ENCODE measurements around the gene SMC3.

The SMC3 gene

GRCh38 chr10:110569736-110570135 is 2.2 kb downstream of the SMC3 start:
- no peak for ATAC-seq
- TF ChIP-seq ZNF8 (CRISPR knock-in tag; IDR thresholded peaks at IDR 0.05), result no peak

DNA sequence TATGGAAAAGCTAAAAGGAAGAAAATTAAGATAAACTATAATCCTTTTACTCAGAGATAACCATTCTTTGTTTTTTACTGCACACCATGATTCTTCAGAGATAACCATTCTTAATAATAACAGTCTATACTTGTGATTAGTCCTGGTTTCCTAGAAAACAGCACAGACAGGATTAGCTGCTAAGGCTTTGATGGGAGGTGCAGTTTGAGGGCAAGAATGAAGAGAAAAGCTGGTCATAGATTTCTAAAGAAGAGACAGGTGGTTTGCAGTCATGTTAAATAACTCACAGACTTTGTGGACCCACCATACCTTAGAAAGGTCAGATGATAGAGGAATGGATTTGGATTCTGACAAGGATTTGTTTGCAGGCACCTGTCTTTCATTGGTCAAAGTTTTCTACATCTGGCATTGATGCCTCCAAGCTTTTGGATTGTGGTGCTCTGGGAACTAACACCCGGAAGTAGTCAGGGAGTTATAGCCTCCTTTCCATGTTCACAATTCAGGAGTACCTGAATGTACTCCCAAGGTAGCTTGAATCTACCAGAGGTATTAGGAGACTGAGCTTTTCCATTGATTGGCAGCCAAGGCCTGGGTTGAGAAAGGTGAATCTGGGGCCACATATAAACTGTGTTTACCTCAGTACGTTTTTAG is 3.7 kb downstream of the SMC3 start:
- no peak for TF ChIP-seq CSRNP3 (CRISPR knock-in tag; IDR thresholded peaks at IDR 0.05)
- ATAC-seq, result no peak

DNA sequence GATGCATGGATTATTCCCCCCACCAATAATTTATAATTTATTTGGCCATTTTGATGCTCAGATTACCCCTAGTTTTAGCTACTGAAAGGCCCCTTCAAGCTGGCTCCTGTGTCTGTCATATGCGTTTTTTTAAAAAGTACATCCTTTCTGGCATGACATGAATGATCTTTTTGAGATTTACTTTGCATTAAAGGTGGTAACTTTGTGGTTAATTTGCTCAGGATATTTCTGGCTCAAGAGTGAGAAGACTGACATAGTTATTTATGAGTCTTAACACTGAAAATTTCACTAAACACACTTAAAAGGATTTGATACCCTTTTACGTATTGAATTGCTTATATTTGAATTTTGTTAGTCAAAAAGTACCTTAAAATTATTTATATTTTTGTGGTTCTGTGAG is 5.4 kb downstream of the SMC3 start:
- TF ChIP-seq, protein P1, sequence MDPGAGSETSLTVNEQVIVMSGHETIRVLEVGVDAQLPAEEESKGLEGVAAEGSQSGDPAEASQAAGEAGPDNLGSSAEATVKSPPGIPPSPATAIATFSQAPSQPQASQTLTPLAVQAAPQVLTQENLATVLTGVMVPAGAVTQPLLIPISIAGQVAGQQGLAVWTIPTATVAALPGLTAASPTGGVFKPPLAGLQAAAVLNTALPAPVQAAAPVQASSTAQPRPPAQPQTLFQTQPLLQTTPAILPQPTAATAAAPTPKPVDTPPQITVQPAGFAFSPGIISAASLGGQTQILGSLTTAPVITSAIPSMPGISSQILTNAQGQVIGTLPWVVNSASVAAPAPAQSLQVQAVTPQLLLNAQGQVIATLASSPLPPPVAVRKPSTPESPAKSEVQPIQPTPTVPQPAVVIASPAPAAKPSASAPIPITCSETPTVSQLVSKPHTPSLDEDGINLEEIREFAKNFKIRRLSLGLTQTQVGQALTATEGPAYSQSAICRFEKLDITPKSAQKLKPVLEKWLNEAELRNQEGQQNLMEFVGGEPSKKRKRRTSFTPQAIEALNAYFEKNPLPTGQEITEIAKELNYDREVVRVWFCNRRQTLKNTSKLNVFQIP (CRISPR knock-in tag; IDR thresholded peaks at IDR 0.05; ENCODE audit: borderline replicate concordance, low read depth), result no peak
- no peak for ATAC-seq

- no peak; the same call in 1 of the 3 replicates for ATAC-seq
- TF ChIP-seq, protein P2, sequence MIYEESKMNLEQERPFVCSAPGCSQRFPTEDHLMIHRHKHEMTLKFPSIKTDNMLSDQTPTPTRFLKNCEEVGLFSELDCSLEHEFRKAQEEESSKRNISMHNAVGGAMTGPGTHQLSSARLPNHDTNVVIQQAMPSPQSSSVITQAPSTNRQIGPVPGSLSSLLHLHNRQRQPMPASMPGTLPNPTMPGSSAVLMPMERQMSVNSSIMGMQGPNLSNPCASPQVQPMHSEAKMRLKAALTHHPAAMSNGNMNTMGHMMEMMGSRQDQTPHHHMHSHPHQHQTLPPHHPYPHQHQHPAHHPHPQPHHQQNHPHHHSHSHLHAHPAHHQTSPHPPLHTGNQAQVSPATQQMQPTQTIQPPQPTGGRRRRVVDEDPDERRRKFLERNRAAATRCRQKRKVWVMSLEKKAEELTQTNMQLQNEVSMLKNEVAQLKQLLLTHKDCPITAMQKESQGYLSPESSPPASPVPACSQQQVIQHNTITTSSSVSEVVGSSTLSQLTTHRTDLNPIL (CRISPR knock-in tag; IDR thresholded peaks at IDR 0.05; ENCODE audit: low read depth), result no peak
These were observed 6.9 kb downstream of the SMC3 start for GRCh38 chr10:110574420-110574819.

GRCh38 chr10:110576220-110576619 is 8.7 kb downstream of the SMC3 start:
- no peak; the same call in 2 of the 3 replicates for ATAC-seq
- no peak for TF ChIP-seq PPARA (CRISPR knock-in tag; IDR thresholded peaks at IDR 0.05; ENCODE audit: borderline replicate concordance)
- TF ChIP-seq ZFP3 (CRISPR knock-in tag; IDR thresholded peaks at IDR 0.05), result no peak
- TF ChIP-seq ZNF70 (CRISPR knock-in tag; IDR thresholded peaks at IDR 0.05), result no peak

GRCh38 chr10:110577056-110577455 is 9.6 kb downstream of the SMC3 start:
- TF ChIP-seq ZFP30 (CRISPR knock-in tag; IDR thresholded peaks at IDR 0.05) (no peak), CSDC2 (CRISPR knock-in tag; IDR thresholded peaks at IDR 0.05) (no peak), TOX (CRISPR knock-in tag; IDR thresholded peaks at IDR 0.05; ENCODE audit: borderline replicate concordance) (no peak), ESRRG (CRISPR knock-in tag; IDR thresholded peaks at IDR 0.05) (no peak), ARNTL (CRISPR knock-in tag; IDR thresholded peaks at IDR 0.05; ENCODE audit: borderline replicate concordance, low read depth) (no peak), GLIS3 (CRISPR knock-in tag; IDR thresholded peaks at IDR 0.05) (no peak), OSR1 (CRISPR knock-in tag; IDR thresholded peaks at IDR 0.05) (no peak)
- no peak for ATAC-seq

- no peak for ATAC-seq
- no peak for TF ChIP-seq ZC3H10 (CRISPR knock-in tag; IDR thresholded peaks at IDR 0.05)
- no peak for TF ChIP-seq ISL1 (CRISPR knock-in tag; IDR thresholded peaks at IDR 0.05)
- no peak for TF ChIP-seq ZNF565 (CRISPR knock-in tag; conservative IDR thresholded peaks at IDR 0.05; ENCODE audit: low read depth)
- TF ChIP-seq TCF4 (CRISPR knock-in tag; IDR thresholded peaks at IDR 0.05; ENCODE audit: borderline replicate concordance), result no peak
- TF ChIP-seq, protein P1 (CRISPR knock-in tag; IDR thresholded peaks at IDR 0.05; ENCODE audit: borderline replicate concordance, low read depth), result no peak
- TF ChIP-seq, protein P2 (CRISPR knock-in tag; IDR thresholded peaks at IDR 0.05; ENCODE audit: low read depth), result no peak
- TF ChIP-seq BACH2 (CRISPR knock-in tag; IDR thresholded peaks at IDR 0.05; ENCODE audit: borderline replicate concordance), result no peak
- TF ChIP-seq RARB (CRISPR knock-in tag; IDR thresholded peaks at IDR 0.05), result no peak
- TF ChIP-seq ARNTL (CRISPR knock-in tag; IDR thresholded peaks at IDR 0.05; ENCODE audit: borderline replicate concordance, low read depth), result no peak
- TF ChIP-seq ZNF8 (CRISPR knock-in tag; IDR thresholded peaks at IDR 0.05), result no peak
- no peak for TF ChIP-seq CSRNP3 (CRISPR knock-in tag; IDR thresholded peaks at IDR 0.05)
- TF ChIP-seq ZFP3 (CRISPR knock-in tag; IDR thresholded peaks at IDR 0.05), result no peak
- no peak for TF ChIP-seq SNAI2 (CRISPR knock-in tag; IDR thresholded peaks at IDR 0.05)
- TF ChIP-seq ZNF70 (CRISPR knock-in tag; IDR thresholded peaks at IDR 0.05), result no peak
- TF ChIP-seq ESRRG (CRISPR knock-in tag; IDR thresholded peaks at IDR 0.05), result no peak
These were observed 16.5 kb downstream of the SMC3 start for GRCh38 chr10:110584006-110584405.
